ENCODE data around the gene RPS3.
"Not testable (repeated sequence)": the region's sequence is repeated elsewhere in the genome, so short reads cannot be mapped to it uniquely, and the experiment has no call there.

Gene RPS3

DNA sequence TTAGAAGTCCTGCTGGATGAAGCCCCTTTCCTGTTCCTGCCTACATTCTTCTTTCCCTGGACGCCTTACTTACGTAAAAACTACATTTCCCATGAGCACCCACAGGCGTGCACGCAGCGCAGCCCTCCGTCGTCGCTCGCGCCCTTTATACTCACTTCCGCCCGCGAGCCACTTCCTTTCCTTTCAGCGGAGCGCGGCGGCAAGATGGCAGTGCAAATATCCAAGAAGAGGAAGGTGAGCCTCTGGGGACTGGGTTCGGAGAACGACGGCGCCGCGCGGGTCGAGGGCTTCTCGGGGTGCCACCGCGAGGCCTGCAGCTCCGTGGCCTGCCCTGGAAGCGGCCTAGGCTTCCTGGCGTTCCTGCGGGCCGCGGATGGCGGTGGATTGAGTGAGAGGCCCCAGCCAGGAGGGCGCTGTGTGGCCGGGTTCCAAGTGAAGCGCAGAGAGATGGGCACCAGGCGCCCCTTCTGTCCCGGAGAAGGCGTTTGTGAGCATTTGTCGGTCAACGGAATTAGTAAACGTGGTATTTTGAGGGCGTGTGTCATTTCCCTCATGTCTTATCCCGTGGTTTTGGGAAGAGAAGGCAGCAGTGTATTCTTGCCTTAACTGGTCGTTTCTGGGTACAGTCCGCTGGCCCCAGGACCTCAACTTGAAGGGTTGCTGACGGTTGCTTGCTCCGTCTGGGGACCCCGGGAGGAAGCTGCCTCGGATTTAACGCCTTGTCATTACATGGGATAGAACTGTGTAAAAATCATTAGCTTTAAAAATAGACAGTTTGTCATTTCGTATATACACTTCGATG lies at the start of gene RPS3:
TSS of gene RPS3 (plus strand) at position 175 of the 802 bp plus-strand sequence. CDS start at position 205, 30 bp downstream.
- peak within 1 kb of the TSS; percentile 99 for H3K27ac Mint-ChIP-seq
- H3K27me3 Mint-ChIP-seq (ENCODE audit: low read depth): peaks cover 3% of the 10 kb centered on the region
- no peaks in the 10 kb centered on the region for H3K9me3 Mint-ChIP-seq
- peak within 1 kb of the TSS; percentile 99 for H3K4me3 Mint-ChIP-seq
- peaks cover 42% of the 10 kb centered on the region for H3K4me1 Mint-ChIP-seq (ENCODE audit: low read depth)
- H3K36me3 Mint-ChIP-seq (ENCODE audit: low read depth): peaks cover 51% of the 10 kb centered on the region

DNA sequence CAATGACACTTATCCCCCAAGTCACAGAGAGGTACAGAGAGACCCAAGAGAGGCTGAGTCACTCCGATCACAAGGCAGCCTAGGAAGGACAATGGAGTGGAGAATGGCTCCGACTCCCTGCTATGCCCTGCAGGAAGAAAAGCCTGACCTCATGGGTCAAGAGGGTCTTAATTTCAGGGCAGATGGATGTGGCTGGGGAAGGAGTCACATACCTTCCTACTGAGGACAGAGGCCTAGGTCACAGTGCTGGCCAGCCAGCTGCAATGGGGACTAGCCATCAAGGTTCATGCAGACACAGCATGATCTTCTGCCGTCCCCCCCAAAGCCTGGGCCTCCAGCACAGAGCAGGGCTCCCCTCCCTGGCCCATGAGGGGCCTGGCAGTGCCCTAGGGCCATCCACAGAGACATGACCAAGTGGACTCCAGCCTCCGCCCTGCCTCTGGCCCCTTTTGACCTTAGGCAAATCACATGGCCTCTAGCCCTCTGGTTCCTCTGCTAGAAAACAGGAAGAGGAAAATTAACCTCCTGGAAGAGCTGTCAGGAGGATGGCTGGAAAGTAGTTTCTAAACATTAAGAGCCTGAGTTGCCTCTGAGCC lies 49.7 kb upstream of the RPS3 start:
- H3K27ac Mint-ChIP-seq: peak overlapping the region; percentile 27
- peaks cover 54% of the 10 kb centered on the region for H3K4me1 Mint-ChIP-seq (ENCODE audit: low read depth)
- H3K36me3 Mint-ChIP-seq (ENCODE audit: low read depth): peaks cover 9% of the 10 kb centered on the region
- H3K9me3 Mint-ChIP-seq: no peaks in the 10 kb centered on the region
- H3K27me3 Mint-ChIP-seq (ENCODE audit: low read depth): no peaks in the 10 kb centered on the region
- peak overlapping the region; percentile 78 for H3K4me3 Mint-ChIP-seq

DNA sequence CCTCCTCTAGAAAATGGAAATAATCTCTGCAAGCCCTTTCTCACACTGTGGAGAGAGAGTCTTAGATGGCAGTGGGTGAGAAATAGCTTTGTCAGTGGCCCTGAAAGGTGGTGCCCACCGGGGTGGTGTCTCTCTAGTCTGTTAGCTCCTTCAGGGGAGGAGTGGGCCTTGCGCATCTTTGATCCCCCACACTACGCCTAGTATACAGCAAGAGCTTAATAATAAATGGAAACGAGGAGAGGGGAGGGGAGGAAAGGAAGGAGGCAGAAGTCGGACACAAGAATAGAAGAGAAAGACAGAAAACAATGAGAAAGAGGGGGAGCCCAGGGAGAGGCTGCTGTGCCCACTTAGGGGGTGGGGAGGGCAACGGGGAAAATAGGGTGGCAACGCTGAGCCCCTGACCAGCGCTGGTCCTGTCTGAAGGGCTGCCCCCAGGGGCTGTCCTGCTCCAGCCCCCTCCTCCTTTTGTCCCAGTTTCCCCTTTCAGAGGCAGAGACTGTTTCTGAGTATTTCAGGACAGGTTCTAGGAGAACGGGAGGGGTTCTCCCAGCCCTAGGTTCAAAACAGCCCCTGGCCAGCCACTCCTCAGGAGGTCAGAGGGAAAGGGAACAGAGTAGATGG lies 49.1 kb upstream of the RPS3 start:
- Mint-ChIP-seq H3K36me3 (ENCODE audit: low read depth) (peaks cover 9% of the 10 kb centered on the region), H3K27me3 (ENCODE audit: low read depth) (no peaks in the 10 kb centered on the region), H3K4me3 (peak overlapping the region; percentile 85), H3K27ac (peak overlapping the region; percentile 90), H3K9me3 (no peaks in the 10 kb centered on the region), H3K4me1 (ENCODE audit: low read depth) (peaks cover 53% of the 10 kb centered on the region)

DNA sequence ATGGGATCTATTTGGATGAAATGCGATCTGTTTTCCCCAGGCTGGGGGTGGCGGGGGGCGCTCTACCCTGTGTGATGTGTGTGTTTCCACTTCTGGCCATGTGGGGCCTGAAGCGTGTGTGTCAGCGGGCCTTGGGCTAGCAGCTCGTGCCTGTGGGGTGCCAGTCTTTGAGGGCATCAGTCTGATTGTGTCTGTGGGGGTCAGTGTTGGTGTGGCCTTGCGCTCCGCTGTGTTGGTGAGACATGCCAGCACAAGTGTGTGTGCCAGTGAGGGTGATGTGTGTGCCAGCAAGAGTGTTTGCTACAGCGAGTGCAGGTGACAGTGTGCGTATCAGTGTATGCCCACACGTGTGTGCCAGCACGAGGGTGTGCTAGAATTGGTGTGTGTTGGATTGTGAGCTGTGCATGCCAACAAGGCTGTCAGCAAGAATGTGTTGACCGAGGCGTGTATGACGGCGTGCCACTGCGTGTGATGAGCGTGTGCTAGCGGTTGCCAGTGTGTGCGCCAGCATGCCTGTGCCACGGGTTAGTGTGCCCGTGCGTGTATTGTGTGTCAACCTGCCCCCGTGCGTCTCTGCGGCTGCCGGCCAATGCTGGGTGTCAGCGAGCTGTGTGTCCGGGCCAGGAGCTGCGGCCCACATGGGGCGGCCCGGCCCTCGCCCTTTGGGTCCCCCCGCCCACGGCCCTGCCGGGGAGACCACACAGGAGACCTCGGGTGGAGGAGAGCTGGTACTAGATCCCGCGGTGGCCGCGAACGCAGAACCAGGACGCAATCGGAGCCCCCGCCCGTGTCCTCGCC lies 48.4 kb upstream of the RPS3 start:
- H3K9me3 Mint-ChIP-seq: no peaks in the 10 kb centered on the region
- H3K36me3 Mint-ChIP-seq (ENCODE audit: low read depth): peaks cover 9% of the 10 kb centered on the region
- peak overlapping the region; percentile 85 for H3K4me3 Mint-ChIP-seq
- no peaks in the 10 kb centered on the region for H3K27me3 Mint-ChIP-seq (ENCODE audit: low read depth)
- H3K4me1 Mint-ChIP-seq (ENCODE audit: low read depth): peaks cover 46% of the 10 kb centered on the region
- H3K27ac Mint-ChIP-seq: peak overlapping the region; percentile 90

DNA sequence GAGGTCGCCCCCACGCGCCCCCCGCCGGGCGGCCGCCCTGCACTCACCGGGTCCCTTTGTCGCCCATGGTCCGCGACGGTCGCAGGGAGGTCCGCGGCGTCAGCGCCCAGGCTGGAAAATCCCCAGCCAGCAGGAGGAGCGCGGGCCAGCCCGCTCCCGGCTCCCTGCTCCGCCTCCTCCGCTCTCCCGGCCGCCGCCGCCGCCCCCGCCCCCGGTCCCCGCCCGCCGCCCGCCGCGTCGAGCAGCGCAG lies 47.9 kb upstream of the RPS3 start, which contains the start of gene ARRB1:
TSS of gene ARRB1 (minus strand) at position 121 of the 250 bp plus-strand sequence. CDS start at position 67, 54 bp downstream.
- peak within 1 kb of the TSS; percentile 88 for H3K4me3 Mint-ChIP-seq
- peaks cover 1% of the 10 kb centered on the region for H3K27me3 Mint-ChIP-seq (ENCODE audit: low read depth)
- H3K4me1 Mint-ChIP-seq (ENCODE audit: low read depth): peaks cover 44% of the 10 kb centered on the region
- H3K36me3 Mint-ChIP-seq (ENCODE audit: low read depth): peaks cover 9% of the 10 kb centered on the region
- peak within 1 kb of the TSS; percentile 90 for H3K27ac Mint-ChIP-seq
- no peaks in the 10 kb centered on the region for H3K9me3 Mint-ChIP-seq

DNA sequence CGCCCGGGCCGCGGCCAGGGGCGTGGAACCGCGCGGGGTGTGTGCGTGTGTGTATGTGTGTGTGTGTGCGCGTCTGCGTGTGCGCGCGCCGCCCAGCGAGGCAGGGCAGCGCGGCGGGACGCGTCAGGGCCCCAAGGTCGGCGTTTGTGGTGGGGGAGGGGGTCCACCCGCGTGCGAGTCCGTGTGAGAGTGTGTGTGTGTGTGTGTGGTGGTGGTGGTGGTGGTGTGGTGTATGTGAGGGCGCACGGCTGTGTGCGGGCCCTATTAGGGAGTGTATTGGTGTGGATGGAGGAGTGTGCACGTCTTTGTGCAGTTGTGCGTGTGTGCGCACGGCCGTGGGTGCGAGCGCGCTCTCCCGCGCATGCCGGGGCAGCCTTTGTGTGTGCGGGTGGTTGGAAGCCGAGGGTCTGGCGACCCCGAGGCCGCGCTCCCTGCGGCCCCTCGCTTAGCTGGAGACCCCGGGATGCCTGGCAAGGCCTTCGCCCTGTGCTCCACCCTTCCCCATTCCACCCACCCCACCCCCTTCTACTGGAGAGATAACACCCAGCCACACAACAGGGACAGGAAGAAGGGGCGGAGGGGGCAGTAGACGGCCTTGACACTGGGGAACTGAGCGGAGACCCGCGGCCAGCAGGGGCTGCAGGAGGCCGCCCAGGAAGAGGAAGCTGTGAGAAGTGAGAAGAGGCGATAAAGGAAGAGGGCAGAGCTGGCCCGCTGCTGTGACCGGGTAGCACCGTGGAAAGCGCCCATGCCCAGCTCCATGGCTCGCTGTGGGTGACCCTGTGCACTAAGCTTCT lies 47.3 kb upstream of the RPS3 start:
- Mint-ChIP-seq H3K4me1 (ENCODE audit: low read depth) (peaks cover 43% of the 10 kb centered on the region), H3K4me3 (peak overlapping the region; percentile 88), H3K9me3 (no peaks in the 10 kb centered on the region), H3K36me3 (ENCODE audit: low read depth) (peaks cover 11% of the 10 kb centered on the region), H3K27me3 (ENCODE audit: low read depth) (peaks cover 4% of the 10 kb centered on the region), H3K27ac (peak overlapping the region; percentile 86)

DNA sequence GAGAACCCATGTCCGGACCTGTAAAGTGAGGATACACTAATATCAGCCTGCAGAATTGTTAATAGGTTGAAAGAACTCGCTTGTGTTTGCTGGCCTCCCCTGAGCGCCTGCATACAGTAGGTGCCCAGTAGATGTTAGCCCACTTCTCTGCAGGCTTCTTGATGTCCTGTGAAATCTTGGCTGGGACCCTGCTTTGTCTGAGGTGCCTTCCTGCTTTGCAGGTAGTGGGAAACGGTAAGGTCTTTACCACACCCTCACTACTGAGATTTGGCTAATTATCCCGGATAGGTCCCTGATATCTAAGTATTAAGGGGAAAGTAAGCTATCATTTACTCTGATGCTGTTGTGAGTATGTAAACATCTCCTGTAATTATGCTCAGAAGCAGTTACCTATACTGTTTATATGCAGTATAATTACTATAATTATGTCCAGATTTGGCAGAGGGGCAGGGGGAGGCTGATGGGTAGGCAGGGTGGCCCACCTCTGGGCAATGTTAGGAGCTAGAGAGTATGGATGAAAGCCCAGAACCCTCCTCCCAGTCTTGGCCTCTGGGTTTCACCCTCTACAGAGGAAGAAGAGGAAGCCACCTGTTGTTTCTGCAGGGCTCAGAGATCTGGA lies 46.6 kb upstream of the RPS3 start:
- Mint-ChIP-seq H3K27ac (peak overlapping the region; percentile 86), H3K9me3 (no peaks in the 10 kb centered on the region), H3K4me3 (peak overlapping the region; percentile 88), H3K36me3 (ENCODE audit: low read depth) (peaks cover 11% of the 10 kb centered on the region), H3K27me3 (ENCODE audit: low read depth) (peaks cover 4% of the 10 kb centered on the region), H3K4me1 (ENCODE audit: low read depth) (peaks cover 38% of the 10 kb centered on the region)

DNA sequence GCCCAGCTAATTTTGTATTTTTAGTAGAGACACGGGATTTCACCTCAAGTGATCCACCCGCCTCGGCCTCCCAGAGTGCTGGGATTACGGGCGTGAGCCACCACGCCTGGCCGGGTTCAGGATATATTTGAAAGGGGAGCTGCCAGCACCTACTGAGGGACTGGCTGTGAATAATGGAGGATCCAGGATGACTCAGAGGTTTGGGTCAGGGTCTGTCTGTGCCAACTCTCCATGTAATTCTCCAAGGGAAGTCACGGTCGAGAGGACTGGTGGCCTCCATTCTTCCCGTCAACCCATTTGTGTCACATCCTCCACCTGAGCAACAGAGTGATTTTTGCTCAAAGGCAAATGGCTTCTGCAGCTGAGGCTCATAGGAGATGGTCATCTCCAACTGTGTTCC lies 44.3 kb upstream of the RPS3 start:
- Mint-ChIP-seq H3K27ac (no peak overlapping the region), H3K4me1 (ENCODE audit: low read depth) (peaks cover 22% of the 10 kb centered on the region), H3K4me3 (no peak overlapping the region)

DNA sequence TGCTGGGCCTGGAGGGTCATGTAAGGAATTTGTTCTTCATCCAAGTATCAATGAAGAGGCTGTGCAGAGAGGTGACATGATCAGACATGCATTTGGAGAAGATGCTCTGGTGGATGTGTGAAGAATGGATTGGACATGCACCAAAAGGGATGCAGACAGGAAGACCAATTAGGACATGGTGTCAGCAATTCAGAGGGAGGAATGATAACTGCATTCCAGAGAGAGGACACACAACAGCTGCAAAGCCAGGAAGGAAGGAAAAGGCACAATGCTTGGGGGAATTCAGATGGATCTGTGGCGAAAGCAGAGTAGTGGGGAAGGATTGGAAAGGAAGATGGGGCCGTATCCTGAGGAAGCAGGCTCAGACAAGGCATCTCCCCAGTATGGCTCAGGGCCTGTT lies 42.7 kb upstream of the RPS3 start:
- peaks cover 2% of the 10 kb centered on the region for H3K36me3 Mint-ChIP-seq (ENCODE audit: low read depth)
- no peak overlapping the region for H3K27ac Mint-ChIP-seq
- H3K27me3 Mint-ChIP-seq (ENCODE audit: low read depth): peaks cover 4% of the 10 kb centered on the region
- no peak overlapping the region for H3K4me3 Mint-ChIP-seq
- H3K4me1 Mint-ChIP-seq (ENCODE audit: low read depth): peaks cover 15% of the 10 kb centered on the region
- H3K9me3 Mint-ChIP-seq: no peaks in the 10 kb centered on the region

More for the DNA sequence above, 44.3 kb upstream of the RPS3 start:
- no peaks in the 10 kb centered on the region for H3K9me3 Mint-ChIP-seq
- peaks cover 4% of the 10 kb centered on the region for H3K27me3 Mint-ChIP-seq (ENCODE audit: low read depth)
- peaks cover 6% of the 10 kb centered on the region for H3K36me3 Mint-ChIP-seq (ENCODE audit: low read depth)

DNA sequence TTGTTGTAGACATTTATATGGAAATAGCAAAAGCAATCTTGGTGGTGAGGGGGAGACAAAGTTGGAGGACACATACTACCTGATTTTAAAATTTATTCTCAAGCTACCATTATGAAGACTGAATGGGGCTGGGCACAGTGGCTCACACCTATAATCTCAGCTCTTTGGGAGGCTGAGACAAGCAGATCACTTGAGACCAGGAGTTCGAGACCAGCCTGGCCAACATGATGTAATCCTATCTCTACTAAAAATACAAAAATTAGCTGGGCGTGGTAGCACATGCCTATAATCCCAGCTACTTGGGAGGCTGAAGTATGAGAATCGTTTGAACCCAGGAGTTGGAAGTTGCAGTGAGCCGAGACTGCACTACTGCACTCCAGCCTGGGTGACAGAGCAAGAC lies 37.0 kb upstream of the RPS3 start:
- H3K4me3 Mint-ChIP-seq; H3K36me3 Mint-ChIP-seq (ENCODE audit: low read depth); H3K4me1 Mint-ChIP-seq (ENCODE audit: low read depth); H3K27ac Mint-ChIP-seq; H3K27me3 Mint-ChIP-seq (ENCODE audit: low read depth); H3K9me3 Mint-ChIP-seq: not testable (repeated sequence)

DNA sequence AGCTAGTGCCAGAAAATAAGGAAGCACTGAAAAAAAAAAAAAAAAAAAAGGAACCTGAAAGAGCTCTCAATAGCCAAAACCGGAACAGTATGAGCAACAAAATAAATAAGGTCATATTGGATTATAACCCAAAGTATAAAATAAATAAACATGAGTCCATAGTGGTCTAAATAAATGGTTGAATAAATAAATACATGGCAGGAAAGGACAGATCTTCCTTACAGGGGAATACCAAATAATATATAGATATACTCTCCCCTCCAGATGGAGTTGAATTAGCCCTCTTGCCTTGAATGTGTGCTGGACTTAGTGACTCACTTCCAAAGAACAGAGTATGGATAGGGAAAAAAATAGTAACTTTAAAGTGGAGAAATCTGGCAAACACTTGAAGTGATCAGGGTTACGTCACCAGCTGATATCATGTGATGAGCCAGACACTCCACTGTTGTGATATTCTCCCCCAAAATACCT lies 33.6 kb upstream of the RPS3 start:
- H3K4me1 Mint-ChIP-seq (ENCODE audit: low read depth): peaks cover 9% of the 10 kb centered on the region
- peaks cover 3% of the 10 kb centered on the region for H3K9me3 Mint-ChIP-seq
- peaks cover 6% of the 10 kb centered on the region for H3K27me3 Mint-ChIP-seq (ENCODE audit: low read depth)
- H3K36me3 Mint-ChIP-seq (ENCODE audit: low read depth): no peaks in the 10 kb centered on the region
- H3K27ac Mint-ChIP-seq: no peak overlapping the region
- H3K4me3 Mint-ChIP-seq: no peak overlapping the region

DNA sequence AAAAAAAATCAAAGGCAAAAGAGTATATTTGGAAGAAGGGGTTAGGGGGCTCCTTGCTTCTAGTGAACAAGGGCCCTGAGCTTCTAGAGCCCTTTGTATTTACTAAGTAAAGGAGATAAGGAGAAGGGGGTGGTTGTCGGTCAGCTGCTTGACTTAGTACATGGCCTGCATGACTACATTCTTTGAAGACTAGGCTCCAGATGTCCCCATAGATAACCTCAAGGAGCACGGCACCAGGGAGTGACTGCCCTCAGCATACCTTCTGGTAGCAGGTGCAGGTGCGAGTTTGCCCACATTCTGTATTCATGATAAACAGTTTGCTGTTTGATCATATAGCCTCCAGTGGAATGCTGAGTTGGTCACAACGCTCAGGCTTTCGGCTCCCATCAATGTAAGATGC lies 32.5 kb upstream of the RPS3 start:
- H3K4me3 Mint-ChIP-seq; H3K36me3 Mint-ChIP-seq (ENCODE audit: low read depth); H3K27me3 Mint-ChIP-seq (ENCODE audit: low read depth); H3K9me3 Mint-ChIP-seq; H3K27ac Mint-ChIP-seq: not testable (repeated sequence)
- H3K4me1 Mint-ChIP-seq (ENCODE audit: low read depth): peaks cover 11% of the 10 kb centered on the region

DNA sequence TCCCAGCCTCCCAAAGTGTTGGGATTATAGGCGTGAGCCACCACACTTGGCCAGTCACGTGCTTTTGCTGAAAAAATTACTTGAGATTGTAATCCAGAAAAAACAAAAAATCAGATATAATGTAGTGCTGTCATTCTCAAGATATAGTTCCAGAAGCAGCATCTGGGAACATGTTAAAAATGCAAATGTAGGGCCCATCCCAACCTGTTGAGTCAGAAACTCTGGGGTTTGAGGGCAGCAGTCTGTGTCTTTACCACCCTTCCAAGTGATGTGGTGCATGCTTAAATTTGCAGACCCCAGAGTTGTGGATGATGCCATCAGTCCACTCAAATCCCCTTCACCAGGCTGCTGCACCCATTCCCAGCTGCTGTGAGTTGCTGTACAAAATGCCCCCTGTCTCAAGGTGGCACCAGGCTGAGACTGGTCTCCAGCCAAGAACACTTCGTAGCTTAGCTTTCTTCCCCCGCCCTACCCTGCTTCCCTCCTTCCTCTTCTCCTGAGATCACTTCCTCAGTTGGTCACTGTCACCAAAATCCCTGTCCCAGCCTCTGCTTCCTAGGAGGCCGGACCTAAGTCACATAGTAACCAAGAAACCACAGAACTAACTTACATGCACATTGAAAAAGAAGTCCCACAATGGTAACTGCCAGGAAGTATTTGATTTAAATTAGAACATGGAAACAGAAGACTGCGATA lies 29.6 kb upstream of the RPS3 start:
- peaks cover 3% of the 10 kb centered on the region for H3K27me3 Mint-ChIP-seq (ENCODE audit: low read depth)
- peak overlapping the region; percentile 60 for H3K4me3 Mint-ChIP-seq
- H3K9me3 Mint-ChIP-seq: peaks cover 3% of the 10 kb centered on the region
- H3K27ac Mint-ChIP-seq: peak overlapping the region; percentile 53
- peaks cover 18% of the 10 kb centered on the region for H3K4me1 Mint-ChIP-seq (ENCODE audit: low read depth)
- H3K36me3 Mint-ChIP-seq (ENCODE audit: low read depth): no peaks in the 10 kb centered on the region

All from T-helper 1 cell treated with Interleukin-12 subunit alpha and Interleukin-12 subunit beta and Interleukin-4 antibody, amounts not matched to agents 30 μg/mL and 1 μg/mL, for 36 hours (primary cell).